ENCODE results near the gene HES7.
A peak's percentile ranks its signal among the peaks of the same experiment; 100 is the strongest.

HES7 gene

GRCh38 chr17:8075574-8076342 is 48.1 kb downstream of the HES7 start:
- DNase-seq: no peak

DNA sequence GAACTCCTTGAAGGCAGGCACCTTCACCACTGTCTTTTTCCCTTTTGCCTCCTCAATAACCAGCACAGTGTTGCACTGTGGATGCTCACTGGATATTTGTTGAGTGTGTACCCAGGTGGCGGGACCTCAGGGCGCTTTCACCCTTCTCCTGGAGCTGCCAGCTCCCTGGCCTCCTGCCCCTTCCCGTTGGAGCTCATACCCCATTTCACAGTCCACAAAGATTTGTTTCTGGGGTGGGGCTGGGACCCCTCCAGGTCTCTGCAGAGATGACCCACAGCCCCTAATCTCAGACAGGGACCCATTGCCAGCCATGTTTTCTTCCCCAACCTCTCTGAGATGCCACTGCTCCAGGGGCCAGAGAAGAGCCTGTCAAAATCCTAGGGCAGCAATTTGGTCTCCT is 48.8 kb downstream of the HES7 start:
- no peak for DNase-seq

DNA sequence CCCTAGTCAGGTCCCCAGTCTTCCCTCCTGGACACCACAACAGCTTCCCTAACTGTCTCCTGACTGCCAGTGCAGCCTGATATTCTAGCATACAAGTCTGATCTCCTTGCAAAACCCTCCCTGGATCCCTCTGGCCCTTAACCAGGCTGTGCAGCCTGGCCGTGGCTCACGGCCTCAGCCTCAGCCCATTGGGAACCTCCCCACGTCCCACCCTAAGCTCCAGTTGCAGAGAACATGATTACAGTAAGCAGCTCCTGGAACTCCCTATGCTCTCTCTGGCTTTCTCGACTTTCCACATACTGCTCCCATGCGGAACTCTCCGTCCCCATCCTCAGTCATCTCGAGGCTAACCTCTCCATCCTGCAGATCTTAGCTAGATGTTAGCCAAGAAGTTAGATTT is 49.4 kb downstream of the HES7 start:
- no peak for DNase-seq

DNA sequence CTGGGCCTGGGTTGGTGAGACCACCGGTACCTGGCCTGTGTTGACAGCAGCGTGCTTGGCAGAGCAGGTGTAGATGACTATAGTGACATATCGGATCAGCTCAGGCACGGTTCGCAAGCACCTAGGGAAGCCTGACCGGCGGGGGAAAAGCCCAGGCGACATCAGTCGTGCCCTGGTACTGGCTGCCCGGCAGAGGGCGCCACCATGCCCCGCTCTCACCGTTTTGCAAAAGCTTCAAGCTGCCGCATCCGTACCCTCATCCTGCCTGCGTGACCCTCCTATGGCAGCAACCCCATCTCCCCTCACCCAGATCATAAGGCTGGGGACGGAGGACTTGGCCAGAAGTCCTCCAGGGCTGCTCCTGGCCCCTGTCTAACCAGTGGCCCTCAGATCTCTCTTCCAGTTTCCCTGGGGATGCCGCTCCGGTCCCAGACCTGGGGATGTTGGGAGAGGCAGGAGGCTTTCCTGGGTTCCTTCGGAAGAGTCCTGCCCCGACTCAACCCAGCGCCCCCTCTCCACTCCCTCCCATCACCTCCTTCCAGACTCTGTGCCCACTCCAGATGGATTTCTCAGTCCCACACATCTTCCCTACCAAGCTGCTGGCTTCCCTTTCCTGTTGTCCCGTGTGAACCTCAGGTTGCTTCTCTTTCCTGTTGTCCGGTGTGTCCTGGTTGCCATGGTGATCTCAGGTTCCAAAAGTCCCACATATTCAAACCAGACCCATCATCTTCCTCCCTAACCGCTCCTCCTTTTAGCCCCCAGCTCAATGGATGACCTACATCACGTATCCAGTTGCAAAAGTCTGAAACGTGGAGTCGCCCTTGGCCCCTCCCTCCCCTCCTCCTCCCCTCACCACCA is 50.0 kb downstream of the HES7 start:
- peak in 24 of 58 donors; percentile 7 to 56 (median 20) for DNase-seq

- DNase-seq: no peak
Measured at GRCh38 chr17:8072729-8073461, 51.0 kb downstream of the HES7 start.

DNA sequence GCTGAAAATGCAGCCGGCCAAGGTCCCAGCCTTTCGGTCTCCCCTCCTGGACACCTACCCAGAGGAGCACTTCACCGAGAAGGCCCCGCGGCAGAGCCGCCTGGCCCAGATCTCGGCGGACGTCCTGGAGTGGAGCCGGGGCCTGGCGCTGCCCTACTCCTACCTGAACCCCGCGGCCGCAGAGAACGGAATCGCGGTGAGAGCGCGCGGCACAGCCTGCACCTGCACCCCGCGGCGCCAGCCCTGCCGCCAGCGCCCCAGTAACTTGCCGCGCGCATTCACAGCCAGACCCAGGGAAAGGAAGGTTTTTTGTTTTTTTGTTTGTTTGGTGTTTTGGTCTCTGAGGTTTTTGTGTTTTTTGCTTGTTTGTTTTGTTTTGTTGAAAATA is 51.6 kb downstream of the HES7 start:
- no peak for DNase-seq

GRCh38 chr17:8071496-8071895 is 52.4 kb downstream of the HES7 start:
- no peak for DNase-seq
